Measurements from ENCODE around the gene TFF2.

GRCh38 chr21:42374864-42375499 lies 24.2 kb upstream of the TFF2 start:
- TF ChIP-seq CTCF (conservative IDR thresholded peaks at IDR 0.05; ENCODE audit: low read length) (no peak), EZH2phosphoT487 (IDR thresholded peaks at IDR 0.05; ENCODE audit: borderline replicate concordance) (no peak)

Data from Loucy (cell line).